ENCODE measurements around the gene WFS1.

The WFS1 gene

GRCh38 chr4:6269616-6270511, at the start of gene WFS1:
WFS1 (plus strand) TSS chr4:6269850; CDS start chr4:6277456, 7,606 bp downstream.
- DNase-seq (ENCODE audit: low read depth) = peak; percentile 93

- DNase-seq (ENCODE audit: low read depth) = no peak
Measured at GRCh38 chr4:6221301-6221850, 48.3 kb upstream of the WFS1 start.

GRCh38 chr4:6221851-6222760, 47.5 kb upstream of the WFS1 start:
- no peak for DNase-seq (ENCODE audit: low read depth)

- no peak for DNase-seq (ENCODE audit: low read depth)
Measured at GRCh38 chr4:6222761-6223292, 46.8 kb upstream of the WFS1 start.

GRCh38 chr4:6224735-6225134, 44.9 kb upstream of the WFS1 start:
- DNase-seq (ENCODE audit: low read depth) = no peak

GRCh38 chr4:6225469-6225868, 44.2 kb upstream of the WFS1 start:
- no peak for DNase-seq (ENCODE audit: low read depth)

- DNase-seq (ENCODE audit: low read depth) = no peak
Measured at GRCh38 chr4:6226506-6226905, 43.1 kb upstream of the WFS1 start.

- no peak for DNase-seq (ENCODE audit: low read depth)
Measured at GRCh38 chr4:6227412-6228157, 42.1 kb upstream of the WFS1 start.

GRCh38 chr4:6228158-6229067, 41.2 kb upstream of the WFS1 start:
- no peak for DNase-seq (ENCODE audit: low read depth)

- no peak for DNase-seq (ENCODE audit: low read depth)
Measured at GRCh38 chr4:6229095-6229494, 40.6 kb upstream of the WFS1 start.

- no peak for DNase-seq (ENCODE audit: low read depth)
Measured at GRCh38 chr4:6229671-6230501, 39.8 kb upstream of the WFS1 start.

GRCh38 chr4:6230502-6230785, 39.2 kb upstream of the WFS1 start:
- DNase-seq (ENCODE audit: low read depth) = no peak

- no peak for DNase-seq (ENCODE audit: low read depth)
Measured at GRCh38 chr4:6230827-6231662, 38.6 kb upstream of the WFS1 start.

- no peak for DNase-seq (ENCODE audit: low read depth)
Measured at GRCh38 chr4:6231663-6232165, 37.9 kb upstream of the WFS1 start.

GRCh38 chr4:6232836-6233785, 36.5 kb upstream of the WFS1 start:
- no peak for DNase-seq (ENCODE audit: low read depth)

GRCh38 chr4:6233929-6234328, 35.7 kb upstream of the WFS1 start:
- no peak for DNase-seq (ENCODE audit: low read depth)

GRCh38 chr4:6235012-6235411, 34.6 kb upstream of the WFS1 start:
- DNase-seq (ENCODE audit: low read depth) = no peak
